NOMO-1 (cell line): ENCODE results near the gene CAPS.
A peak's percentile ranks its signal among the peaks of the same experiment; 100 is the strongest.
"Not testable (repeated sequence)": the region's sequence is repeated elsewhere in the genome, so short reads cannot be mapped to it uniquely, and the experiment has no call there.

Source experiments
- DNase-seq, 2 experiments: peaks; one replicate each; lab custom pipeline; 2025; ENCODE audit not compliant: unreplicated experiment in 2 of 2; lab: John Stamatoyannopoulos, UW

Gene CAPS

GRCh38 chr19:5913739-5914357 lies at the start of gene CAPS:
Gene CAPS, plus strand, starts transcription at chr19:5914254. Its CDS starts 153 bp downstream, at chr19:5914407.
- no peak for DNase-seq

GRCh38 chr19:5864725-5865486 lies 49.1 kb upstream of the CAPS start:
- DNase-seq, result no peak

DNA sequence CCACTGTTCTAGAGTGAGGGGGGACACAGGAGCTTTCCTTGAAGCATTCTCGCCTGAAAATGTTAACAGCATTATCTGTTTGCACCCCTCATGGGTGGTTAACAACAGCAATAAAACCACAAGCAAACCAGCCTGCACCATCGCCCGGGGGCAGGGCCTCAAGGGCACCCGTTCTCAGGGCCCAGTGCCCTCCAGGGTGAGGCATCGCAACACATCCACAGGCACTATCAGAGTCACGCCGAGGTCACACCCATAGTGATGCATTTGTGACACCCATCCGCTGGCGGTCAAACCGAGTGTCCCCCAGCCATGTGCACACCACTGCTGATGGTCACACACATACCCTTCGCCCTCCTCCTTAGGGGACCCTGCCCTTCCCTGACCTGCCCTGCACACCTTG lies 48.3 kb upstream of the CAPS start:
- no peak for DNase-seq

DNA sequence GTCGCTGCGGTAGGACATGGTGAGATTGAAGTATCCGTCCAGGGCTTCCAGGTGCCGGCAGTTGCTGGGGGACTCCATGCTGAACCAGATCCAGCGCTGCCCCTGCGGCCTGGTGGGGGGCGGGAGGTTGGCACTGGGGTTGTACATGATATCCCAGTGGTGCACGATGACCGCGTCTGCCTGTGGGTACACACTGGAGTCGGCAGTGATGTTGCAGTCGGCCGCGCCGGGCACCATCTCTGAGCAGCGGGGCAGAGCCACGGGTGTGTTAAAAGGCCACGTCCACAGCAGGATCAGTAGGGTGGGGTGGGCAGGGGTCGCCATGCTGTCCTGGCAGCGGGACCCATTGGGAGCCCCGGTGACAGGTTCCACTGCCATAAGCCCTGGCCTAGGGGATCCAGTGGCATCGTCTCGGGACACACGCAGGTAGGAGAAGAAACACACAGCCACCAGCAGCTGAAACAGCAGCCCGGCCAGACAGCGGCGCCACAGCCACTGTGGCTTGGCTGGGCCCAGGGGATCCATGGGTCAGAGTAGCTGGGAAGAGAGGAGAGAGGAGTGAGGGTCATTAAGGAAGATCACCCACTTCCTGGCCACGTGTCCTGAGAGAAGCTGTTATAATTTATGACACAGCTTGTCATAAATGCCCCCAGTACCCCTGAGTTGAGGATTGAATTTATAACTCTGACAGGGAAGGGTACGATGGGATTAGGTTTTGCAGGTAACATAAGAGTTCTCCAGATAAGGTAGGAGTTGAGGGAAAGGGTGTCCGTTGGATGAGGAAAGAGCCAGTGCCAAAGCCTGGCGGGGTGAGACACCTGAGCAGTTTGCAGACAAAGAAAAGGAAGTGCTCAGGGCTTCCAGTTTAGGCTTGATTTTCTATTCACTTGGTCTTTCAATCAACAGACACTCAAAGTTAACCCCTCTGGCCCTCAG lies 46.6 kb upstream of the CAPS start:
- no peak for DNase-seq

DNA sequence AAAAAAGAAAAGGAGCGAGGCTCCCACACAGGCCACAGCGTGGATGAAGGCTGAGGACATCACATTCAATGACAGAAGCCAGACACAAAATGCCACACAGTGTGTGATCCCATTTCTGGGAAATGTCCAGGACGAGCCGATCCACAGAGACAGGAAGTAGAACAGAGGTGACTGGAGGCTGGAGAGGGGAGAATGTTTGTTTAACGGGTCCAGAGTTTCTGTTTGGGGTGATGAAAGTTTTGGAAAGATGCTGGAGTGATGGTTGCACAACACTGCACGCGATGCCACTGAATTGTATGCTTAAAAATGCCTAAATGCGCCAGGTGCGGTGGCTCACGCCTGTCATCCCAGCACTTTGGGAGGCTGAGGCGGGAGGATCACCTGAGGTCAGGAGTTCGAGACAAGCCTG lies 43.1 kb upstream of the CAPS start:
- DNase-seq, result no peak

DNA sequence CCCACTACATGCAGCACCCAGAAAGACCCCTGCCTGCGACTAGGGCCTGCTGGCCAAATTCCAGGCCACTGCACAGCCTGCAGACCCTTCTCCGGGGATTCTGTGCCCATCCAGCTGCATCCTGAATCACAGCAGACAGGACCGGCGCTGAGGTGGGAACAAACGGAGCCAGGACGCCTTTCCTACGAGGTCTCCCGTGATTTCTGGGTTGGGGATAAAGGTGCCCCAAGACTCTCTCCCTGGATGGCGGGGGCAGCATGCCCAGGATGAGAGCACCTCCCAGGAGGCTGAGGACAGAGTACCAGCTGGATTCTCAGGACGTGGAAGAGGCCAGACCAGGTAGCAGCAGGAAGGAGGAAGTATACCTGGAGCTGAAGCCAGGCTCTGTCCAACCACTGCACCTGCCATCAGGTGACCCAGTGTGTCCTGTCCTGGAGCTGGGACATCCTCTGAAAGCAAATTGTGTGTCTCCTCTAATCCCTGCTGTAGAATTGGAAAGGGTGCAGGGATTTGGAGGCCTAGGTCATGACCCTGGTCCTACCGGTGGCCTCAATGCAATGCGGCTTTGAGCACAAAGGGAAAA lies 40.3 kb upstream of the CAPS start:
- DNase-seq, result no peak

DNA sequence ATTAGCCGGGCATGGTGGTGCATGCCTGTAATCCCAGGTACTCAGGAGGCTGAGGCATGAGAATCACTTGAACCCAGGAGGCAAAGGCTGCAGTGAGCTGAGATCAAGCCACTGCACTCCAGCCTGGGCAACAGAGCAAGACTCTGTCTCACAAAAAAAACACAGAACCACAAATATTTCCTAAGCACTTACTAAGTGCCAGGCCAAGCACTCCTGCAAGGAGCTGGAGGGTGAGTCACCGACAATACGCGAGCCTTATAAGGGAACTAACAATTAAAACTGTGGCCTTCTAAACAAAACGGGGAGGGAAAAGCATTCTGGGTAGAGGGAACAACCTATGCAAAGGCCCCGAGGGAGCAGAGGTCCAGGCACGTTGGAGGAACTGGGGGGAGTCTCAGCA lies 39.6 kb upstream of the CAPS start:
- peak; percentile 30 to 68 for DNase-seq

DNA sequence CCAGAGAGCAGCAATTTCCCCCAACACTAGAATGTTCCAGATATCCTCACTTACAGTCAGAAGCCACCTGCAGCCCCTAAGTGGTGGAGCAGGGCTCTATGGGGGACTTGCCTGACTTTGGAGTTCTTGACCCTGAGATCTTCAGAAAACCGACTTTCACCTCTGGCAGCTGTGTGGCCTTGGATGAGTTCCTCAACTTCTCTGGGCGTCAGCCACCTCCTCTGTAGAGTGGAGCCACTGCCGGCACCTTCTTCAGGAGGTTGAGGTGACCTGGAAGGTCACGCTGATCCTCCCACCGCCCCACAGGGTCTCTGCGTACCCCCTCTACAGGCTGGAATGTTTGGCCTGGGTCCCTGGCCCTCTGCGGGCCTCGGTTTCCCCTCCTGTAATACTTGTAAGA lies 36.6 kb upstream of the CAPS start:
- no peak for DNase-seq

DNA sequence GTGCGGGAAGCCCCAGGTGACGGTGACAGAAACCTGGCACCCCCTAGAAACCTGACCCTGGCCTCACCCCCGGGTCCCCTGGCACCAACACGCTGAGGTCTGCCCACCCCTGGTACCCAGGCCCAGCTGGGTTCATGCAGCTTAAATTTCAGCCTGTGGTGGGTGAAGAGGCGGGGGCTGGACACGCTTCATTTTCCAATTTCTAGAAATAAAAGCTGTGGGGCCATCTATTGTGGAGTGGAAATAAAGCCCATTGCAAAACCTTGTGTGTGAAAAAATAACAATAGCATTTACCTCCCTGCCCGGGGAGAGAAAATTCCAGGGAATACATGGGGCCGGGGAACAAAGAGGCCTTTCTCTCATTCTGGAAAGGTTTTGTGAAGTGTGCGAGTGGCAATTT lies 36.2 kb upstream of the CAPS start:
- no peak for DNase-seq

DNA sequence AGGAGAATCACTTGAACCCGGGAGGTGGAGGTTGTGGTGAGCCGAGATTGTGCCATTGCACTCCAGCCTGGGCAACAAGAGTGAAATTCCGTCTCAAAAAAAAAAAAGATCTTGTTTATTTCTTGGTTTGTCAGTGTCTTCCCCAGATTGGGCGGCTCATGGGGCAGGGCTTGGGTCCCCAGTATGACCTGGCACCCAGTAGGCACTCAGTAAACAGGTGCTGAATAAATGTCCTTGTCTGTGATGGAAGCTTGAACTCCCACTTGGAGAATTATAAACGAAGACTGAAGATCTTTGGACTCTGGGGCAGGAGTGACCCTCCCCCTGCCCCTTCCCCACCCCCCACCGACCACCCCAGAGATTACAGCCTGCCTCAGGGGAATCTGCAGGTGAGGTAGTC lies 33.9 kb upstream of the CAPS start:
- DNase-seq, result no peak

DNA sequence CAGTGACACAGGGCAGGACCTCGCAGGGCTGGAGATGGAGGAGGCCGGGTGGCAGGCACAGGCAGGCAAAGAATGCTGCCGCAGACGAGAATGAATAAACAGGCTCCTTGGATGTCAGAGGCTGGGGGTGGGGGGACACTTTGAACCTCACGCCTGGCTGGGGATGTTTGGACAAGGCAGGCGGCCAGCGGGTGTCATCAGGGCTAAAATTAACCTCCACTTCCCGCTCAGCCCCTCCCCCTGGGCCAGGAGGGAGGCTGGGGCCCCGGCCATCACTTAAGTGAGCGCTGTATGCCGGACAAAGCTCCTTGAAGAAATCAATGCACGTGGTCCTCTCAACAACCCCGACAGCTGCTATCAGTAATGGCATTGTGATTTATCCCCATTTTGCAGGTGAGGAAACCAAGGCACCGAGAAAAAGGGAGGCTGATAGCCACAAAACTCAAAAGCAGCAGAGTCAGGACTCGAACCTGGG lies 33.4 kb upstream of the CAPS start:
- DNase-seq, result no peak

DNA sequence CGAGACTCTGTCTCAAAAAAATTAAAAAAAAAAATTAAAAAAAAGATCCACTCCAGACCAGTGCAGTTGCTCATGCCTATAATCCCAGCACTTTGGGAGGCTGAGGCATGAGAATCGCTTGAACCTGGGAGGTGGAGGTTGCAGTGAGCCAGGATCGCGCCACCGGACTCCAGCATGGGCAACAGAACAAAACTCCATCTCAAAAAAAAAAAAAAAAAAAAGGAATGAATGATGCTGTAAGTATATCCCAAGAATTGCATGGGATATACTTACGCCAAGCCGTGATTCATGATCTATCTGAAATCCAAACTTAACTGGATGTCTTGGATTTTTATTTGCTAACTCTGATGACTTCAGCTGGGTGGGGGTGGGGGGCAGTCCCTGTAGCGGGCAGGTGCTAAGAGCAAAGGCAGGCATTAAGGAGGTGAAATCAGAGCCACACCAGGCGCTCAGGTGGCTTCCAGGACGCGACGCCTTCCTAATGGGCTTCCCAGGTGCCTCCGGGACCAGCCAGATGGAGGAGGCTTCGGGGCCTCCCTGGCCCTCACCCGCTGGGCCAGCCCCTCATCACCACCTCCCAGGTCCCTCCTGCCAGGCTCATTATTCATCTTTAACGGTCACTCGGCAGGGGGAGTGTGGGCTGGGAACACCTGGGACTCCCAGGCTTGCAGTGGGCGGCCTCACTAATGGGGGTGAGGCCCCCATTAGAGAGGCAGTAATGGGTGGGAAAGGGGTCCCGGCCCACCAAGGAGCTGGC lies 32.3 kb upstream of the CAPS start:
- no peak for DNase-seq

GRCh38 chr19:5882421-5882968 lies 31.6 kb upstream of the CAPS start:
- DNase-seq, result no peak

- not testable (repeated sequence) for DNase-seq
Observed at GRCh38 chr19:5883157-5883873, 30.7 kb upstream of the CAPS start.

- DNase-seq, result peak; percentile 18 to 76
Observed at GRCh38 chr19:5884065-5884811, 29.8 kb upstream of the CAPS start.

GRCh38 chr19:5889288-5889971 lies 24.6 kb upstream of the CAPS start:
- no peak for DNase-seq

DNA sequence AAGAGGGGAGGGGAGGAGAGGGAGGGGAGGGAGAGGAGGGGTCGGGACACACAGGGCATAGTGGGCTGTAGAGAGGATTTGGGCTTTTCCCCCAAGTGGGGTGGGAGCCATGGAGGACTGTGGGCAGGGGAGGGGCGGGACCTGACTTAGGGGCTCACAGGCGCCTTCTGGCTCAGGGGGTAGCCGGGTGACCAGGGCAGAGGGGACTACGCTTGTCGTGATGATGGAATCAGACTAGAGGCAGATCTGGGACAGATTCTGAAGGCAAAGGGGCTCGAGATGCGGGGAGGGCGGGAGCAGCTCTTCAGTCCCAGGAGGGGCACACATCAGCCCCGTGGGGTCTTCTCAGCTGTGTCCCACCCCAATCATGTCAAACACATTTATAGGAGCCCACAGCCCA lies 24.0 kb upstream of the CAPS start:
- DNase-seq, result no peak

- DNase-seq, result no peak
Observed at GRCh38 chr19:5891572-5891937, 22.5 kb upstream of the CAPS start.
